ENCODE measurements around the gene LPCAT1. TPM values are rescaled to one million over a fixed set of nuclear protein-coding genes. Genes with fewer than 3 reads are reported as not detected.

The LPCAT1 gene
- total and polyA plus RNA-seq, 10 of the 15 experiments (the other 5 are each of a cell fraction or from before 2014, with no cell fraction given): 2.3 to 109 (median 72.7) TPM

GRCh38 chr5:1525624-1526189 lies 1.9 kb upstream of the LPCAT1 start:
- peaks cover 0 to 9% of the 10 kb centered on the region in 2 experiments; a peak in 1 of 4 replicates for H3K36me3 ChIP-seq (ENCODE audit: control insufficient read depth in 2 of 2, insufficient read depth in 2 of 2, low read length in 1 of 2)
- ChIA-PET POLR2A (interaction anchor here (1.0 kb wide), 1 partner anchor 10 kb away, joined by 3 read pairs; no protein-coding TSS in a partner anchor), CTCF (no interaction called here), SMC1A (ENCODE audit: uncharacterized antibody, unreplicated experiment) (no interaction called here), RAD21 (ENCODE audit: unreplicated experiment) (interaction anchor here (0.9 to 1.1 kb wide), 3 partner anchors 10 to 28 kb away, joined by 3 to 4 read pairs (median 3); no protein-coding TSS in a partner anchor)
- H3K4me3 ChIP-seq: no peak overlapping the region
- BruUV-seq (replicated peaks): no TSS peak
- H2AFZ ChIP-seq (ENCODE audit: control insufficient read depth, low read depth, low read length): peak overlapping the region; percentile 50
- H3K4me1 ChIP-seq (ENCODE audit: control insufficient read depth, insufficient read depth, low read length): peaks cover 16% of the 10 kb centered on the region
- in situ Hi-C loops (cut with MboI) (no loop called here), intact Hi-C loops (cut with micrococcal nuclease; ENCODE audit: unreplicated experiment) (no loop called here)
- no peak overlapping the region for H3K4me2 ChIP-seq (ENCODE audit: control insufficient read depth, insufficient read depth)
- TF ChIP-seq HDAC2 (IDR thresholded peaks at IDR 0.05): no peak
- TF ChIP-seq CHD2 (IDR thresholded peaks at IDR 0.05; ENCODE audit: borderline replicate concordance, low read depth, low read length): no peak
- no peak for TF ChIP-seq POLR2AphosphoS2 (IDR thresholded peaks at IDR 0.05; ENCODE audit: low read depth, low read length)
- 0 out of 2 replicates have a peak, but pooled peaks have one; percentile 5 for TF ChIP-seq RUNX3 (IDR thresholded peaks at IDR 0.05; ENCODE audit: low read length)
- H3K9me3 ChIP-seq (replicated peaks; ENCODE audit: control insufficient read depth, insufficient read depth, low read length): no peaks in the 10 kb centered on the region
- DNase-seq (ENCODE audit: low read depth, low spot score) (no peak), ATAC-seq (no peak), FAIRE-seq (no peak)
- H3K27ac ChIP-seq (ENCODE audit: control insufficient read depth, insufficient read depth): no peak overlapping the region
- 63% methylated on average over 8 of the region's 8 CpGs for WGBS (ENCODE audit: insufficient coverage, insufficient replicate concordance, low lambda C conversion rate, missing lambda C conversion rate)
- no peaks in the 10 kb centered on the region for H4K20me1 ChIP-seq (ENCODE audit: control insufficient read depth, insufficient read depth)
- no peak overlapping the region; the same call in 1 of the 2 replicates for H3K9ac ChIP-seq (ENCODE audit: control insufficient read depth, insufficient read depth, low read length)
- no peaks in the 10 kb centered on the region for H3K27me3 ChIP-seq (replicated peaks in 1 of 2; ENCODE audit: control insufficient read depth in 2 of 2, insufficient read depth in 2 of 2, low read length in 1 of 2)
- H3K79me2 ChIP-seq (ENCODE audit: control insufficient read depth, insufficient read depth, low read length): peaks cover 29% of the 10 kb centered on the region

GRCh38 chr5:1524799-1525623 lies 1.3 kb upstream of the LPCAT1 start:
- 73% methylated on average over 20 of the region's 20 CpGs for WGBS (ENCODE audit: insufficient coverage, insufficient replicate concordance, low lambda C conversion rate, missing lambda C conversion rate)
- Histone ChIP-seq H3K4me2 (ENCODE audit: control insufficient read depth, insufficient read depth) (peak overlapping the region; percentile 100), H3K9ac (ENCODE audit: control insufficient read depth, insufficient read depth, low read length) (peak overlapping the region; percentile 86), H4K20me1 (ENCODE audit: control insufficient read depth, insufficient read depth) (no peaks in the 10 kb centered on the region), H3K4me1 (ENCODE audit: control insufficient read depth, insufficient read depth, low read length) (peaks cover 16% of the 10 kb centered on the region), H3K4me3 (peak overlapping the region; percentile 55; the same call in 1 of the 2 replicates), H3K79me2 (ENCODE audit: control insufficient read depth, insufficient read depth, low read length) (peaks cover 33% of the 10 kb centered on the region), H3K36me3 (ENCODE audit: control insufficient read depth in 2 of 2, insufficient read depth in 2 of 2, low read length in 1 of 2) (peaks cover 1 to 9% of the 10 kb centered on the region in 2 experiments), H3K27ac (ENCODE audit: control insufficient read depth, insufficient read depth) (no peak overlapping the region; the same call in 1 of the 2 replicates), H2AFZ (ENCODE audit: control insufficient read depth, low read depth, low read length) (peak overlapping the region; percentile 75), H3K27me3 (replicated peaks in 1 of 2; ENCODE audit: control insufficient read depth in 2 of 2, insufficient read depth in 2 of 2, low read length in 1 of 2) (no peaks in the 10 kb centered on the region), H3K9me3 (replicated peaks; ENCODE audit: control insufficient read depth, insufficient read depth, low read length) (no peaks in the 10 kb centered on the region)
- TF ChIP-seq ZNF592 (IDR thresholded peaks at IDR 0.05) (no peak), ZBTB4 (CRISPR knock-in tag; IDR thresholded peaks at IDR 0.05) (no peak)
- ATAC-seq: no peak
- POLR2A ChIA-PET: interaction anchor here (1.0 to 4.3 kb wide), 5 partner anchors 11 to 35 kb away, joined by 3 to 29 read pairs (median 7); no protein-coding TSS in a partner anchor
- intact Hi-C loops (cut with micrococcal nuclease; ENCODE audit: unreplicated experiment): loop anchor here (5.0 kb wide), 1 partner anchor 38 kb away; no protein-coding TSS in a partner anchor
- SMC1A ChIA-PET (ENCODE audit: uncharacterized antibody, unreplicated experiment): interaction anchor here (1.1 kb wide), 1 partner anchor 32 kb away, joined by 3 read pairs; no protein-coding TSS in a partner anchor
- DNase-seq (ENCODE audit: low read depth, low spot score): no peak
- CTCF ChIA-PET: interaction anchor here (1.0 to 1.2 kb wide), 2 partner anchors 36 to 45 kb away, joined by 3 to 5 read pairs; no protein-coding TSS in a partner anchor
- FAIRE-seq: no peak
- RAD21 ChIA-PET (ENCODE audit: unreplicated experiment): interaction anchor here (1.0 to 1.5 kb wide), 6 partner anchors 7 to 39 kb away, joined by 3 to 8 read pairs (median 4); no protein-coding TSS in a partner anchor
- no TSS peak for BruUV-seq (replicated peaks)
- in situ Hi-C loops (cut with MboI): no loop called here
